GM19025 (cell line): ENCODE measurements around the gene RFT1.

ENCODE experiments used
- ATAC-seq: cut with Tn5 transposase; IDR thresholded peaks from one replicate; pipeline ENCODE4 v1.9.1; 2021; ENCODE audit warnings: mild to moderate bottlenecking, low read depth, moderate library complexity; ENCODE audit not compliant: unreplicated experiment

The RFT1 gene

GRCh38 chr3:53097887-53098286, 32.3 kb downstream of the RFT1 start:
- no peak for ATAC-seq

GRCh38 chr3:53092942-53093341, 37.3 kb downstream of the RFT1 start:
- ATAC-seq, result no peak

GRCh38 chr3:53092216-53092615, 38.0 kb downstream of the RFT1 start:
- ATAC-seq, result no peak

GRCh38 chr3:53091011-53091410, 39.2 kb downstream of the RFT1 start:
- ATAC-seq, result no peak

- ATAC-seq, result no peak
These were observed 40.7 kb downstream of the RFT1 start for GRCh38 chr3:53089511-53089910.

GRCh38 chr3:53085476-53085875, 44.8 kb downstream of the RFT1 start:
- no peak for ATAC-seq

- ATAC-seq, result no peak
These were observed 45.8 kb downstream of the RFT1 start for GRCh38 chr3:53084310-53085001.

GRCh38 chr3:53083949-53084309, 46.3 kb downstream of the RFT1 start:
- no peak for ATAC-seq

GRCh38 chr3:53083521-53083920, 46.7 kb downstream of the RFT1 start:
- ATAC-seq, result no peak

GRCh38 chr3:53082736-53083135, 47.5 kb downstream of the RFT1 start:
- no peak for ATAC-seq

GRCh38 chr3:53081318-53081717, 48.9 kb downstream of the RFT1 start:
- no peak for ATAC-seq

GRCh38 chr3:53080612-53081205, 49.5 kb downstream of the RFT1 start:
- no peak for ATAC-seq

- ATAC-seq, result no peak
These were observed 50.3 kb downstream of the RFT1 start for GRCh38 chr3:53079791-53080555.

GRCh38 chr3:53079147-53079546, 51.1 kb downstream of the RFT1 start:
- no peak for ATAC-seq

- no peak for ATAC-seq
These were observed 51.6 kb downstream of the RFT1 start for GRCh38 chr3:53078656-53079055.

- no peak for ATAC-seq
These were observed 52.6 kb downstream of the RFT1 start for GRCh38 chr3:53077476-53078220.

- ATAC-seq, result no peak
These were observed 54.5 kb downstream of the RFT1 start for GRCh38 chr3:53075743-53076140.

GRCh38 chr3:53074761-53075742, 55.2 kb downstream of the RFT1 start:
- ATAC-seq, result no peak

GRCh38 chr3:53074366-53074696, 55.9 kb downstream of the RFT1 start:
- no peak for ATAC-seq
